H1 (cell line): Measurements from ENCODE around the gene RPS26. TPM values are rescaled to one million over a fixed set of nuclear protein-coding genes. Genes with fewer than 3 reads are reported as not detected.

Experiments used
- CTCF ChIA-PET: fragments of 300-600 bp; sonication (Branson Sonifier 250); formaldehyde crosslinking; loops from one replicate; lab custom pipeline; 2021; ENCODE audit not compliant: partially characterized antibody; lab: Charles Lee
- POLR2A ChIA-PET: fragments of 300-600 bp; sonication (Branson Sonifier 250); formaldehyde crosslinking; loops from one replicate; lab custom pipeline; 2021; ENCODE audit warnings: inconsistent platforms; ENCODE audit not compliant: partially characterized antibody; lab: Charles Lee
- DNase-seq, 2 experiments: peaks; one replicate each; pipeline versions ENCODE4 v3.0.0 to v3.0.0-alpha.2; 2010 to 2022; ENCODE audit warnings: low spot score in 2 of 2, low read depth in 1 of 2, mixed read lengths in 1 of 2
- FAIRE-seq: peaks from 2 replicates; lab custom pipeline; 2011; peaks lifted over from hg19 to GRCh38; lab: Jason Lieb, UNC
- H2AFZ ChIP-seq: 2 replicates; pipeline ENCODE4 v1.8.1; 2012; ENCODE audit warnings: low read length, inconsistent platforms
- H2AK5ac ChIP-seq: 2 replicates; pipeline ENCODE4 v1.6.1; 2013; ENCODE audit warnings: low read depth, low read length
- H2BK120ac ChIP-seq: replicated peaks from 2 replicates; pipeline ENCODE3; 2013; ENCODE audit warnings: low read depth, low read length, inconsistent platforms
- H2BK12ac ChIP-seq: 2 replicates; pipeline ENCODE4 v1.6.1; 2013; ENCODE audit warnings: low read depth, low read length
- H2BK15ac ChIP-seq: 2 replicates; pipeline ENCODE4 v1.6.1; 2013; ENCODE audit warnings: low read length
- H2BK20ac ChIP-seq: 2 replicates; pipeline ENCODE4 v1.6.1; 2013; ENCODE audit warnings: low read length
- H2BK5ac ChIP-seq: 2 replicates; pipeline ENCODE4 v1.6.1; 2013; ENCODE audit warnings: low read depth, low read length
- H3K14ac ChIP-seq: 2 replicates; pipeline ENCODE4 v1.6.1; 2013; ENCODE audit warnings: inconsistent platforms; ENCODE audit not compliant: insufficient read length
- H3K18ac ChIP-seq: 2 replicates; pipeline ENCODE4 v1.6.1; 2013; ENCODE audit warnings: low read length; ENCODE audit errors: extremely low read depth
- H3K23ac ChIP-seq: 2 replicates; pipeline ENCODE4 v1.6.1; 2013; ENCODE audit warnings: inconsistent platforms; ENCODE audit not compliant: insufficient read length
- H3K23me2 ChIP-seq: 2 replicates; pipeline ENCODE4 v1.6.1; 2013; ENCODE audit warnings: low read depth, low read length
- H3K27ac ChIP-seq: 2 replicates; pipeline ENCODE4 v1.6.1; 2011; ENCODE audit warnings: low read depth, low read length, inconsistent platforms
- H3K27me3 ChIP-seq, 4 experiments: replicated peaks in 1 of 4; 1 replicate in 1 of 4; 2 replicates in 3 of 4; pipeline versions ENCODE4 v1.6.1 to v1.8.1; 2011 to 2013; ENCODE audit warnings: low read length in 3 of 4, mild to moderate bottlenecking in 3 of 4, inconsistent platforms in 2 of 4, mixed read lengths in 2 of 4, moderate library complexity in 1 of 4; ENCODE audit not compliant: control insufficient read depth in 3 of 4, insufficient read depth in 3 of 4; ENCODE audit errors: extremely low read depth in 1 of 4
- H3K36me3 ChIP-seq, 4 experiments: 2 replicates each; pipeline versions ENCODE4 v1.6.1 to v1.8.1; 2011 to 2013; ENCODE audit warnings: mild to moderate bottlenecking in 4 of 4, low read length in 3 of 4, moderate library complexity in 2 of 4, control low read depth in 1 of 4, inconsistent platforms in 1 of 4; ENCODE audit not compliant: insufficient read depth in 4 of 4, control insufficient read depth in 2 of 4
- H3K4ac ChIP-seq: replicated peaks from 2 replicates; pipeline ENCODE3; 2013; ENCODE audit warnings: low read length, low read depth, mixed read lengths, inconsistent platforms; ENCODE audit not compliant: insufficient read length
- H3K4me1 ChIP-seq, 4 experiments: replicated peaks in 1 of 4; 1 replicate in 1 of 4; 2 replicates in 3 of 4; pipeline versions ENCODE4 v1.6.1 to v1.8.1; 2011 to 2013; ENCODE audit warnings: low read length in 3 of 4, inconsistent platforms in 2 of 4, mixed read lengths in 1 of 4; ENCODE audit not compliant: insufficient read depth in 4 of 4, control insufficient read depth in 3 of 4
- H3K4me2 ChIP-seq, 2 experiments: 2 replicates each; pipeline versions ENCODE4 v1.6.1 to v1.8.1; 2011 to 2013; ENCODE audit warnings: low read depth in 2 of 2, low read length in 2 of 2, control low read depth in 1 of 2, inconsistent platforms in 1 of 2, mild to moderate bottlenecking in 1 of 2; ENCODE audit not compliant: insufficient read depth in 1 of 2
- H3K4me3 ChIP-seq, 4 experiments: fragments of 200-600, 300-600 bp in 1 of 4; sonication (generic), shearing (Covaris generic), sonication (Bioruptor Twin) in 1 of 4; 2 replicates each; pipeline versions ENCODE4 v1.5.1 to v1.8.1; 2011 to 2016; ENCODE audit warnings: low read length in 4 of 4, low read depth in 3 of 4, control low read depth in 2 of 4, inconsistent platforms in 2 of 4, mild to moderate bottlenecking in 2 of 4, mixed read lengths in 1 of 4, moderate library complexity in 1 of 4; ENCODE audit not compliant: insufficient read depth in 2 of 4; ENCODE audit errors: extremely low read depth in 1 of 4
- H3K56ac ChIP-seq: replicated peaks from 2 replicates; pipeline ENCODE3; 2013; ENCODE audit warnings: low read depth, mild to moderate bottlenecking, mixed read lengths, low read length, inconsistent platforms; ENCODE audit not compliant: insufficient read length
- H3K79me1 ChIP-seq: 2 replicates; pipeline ENCODE4 v1.6.1; 2013; ENCODE audit warnings: low read depth, low read length, control low read depth
- H3K79me2 ChIP-seq, 2 experiments: 2 replicates each; pipeline versions ENCODE4 v1.6.1 to v1.8.1; 2012 to 2013; ENCODE audit warnings: low read length in 2 of 2, mild to moderate bottlenecking in 2 of 2, inconsistent platforms in 1 of 2; ENCODE audit not compliant: insufficient read depth in 2 of 2, control insufficient read depth in 1 of 2
- H3K9ac ChIP-seq, 4 experiments: replicated peaks in 1 of 4; 1 replicate in 1 of 4; 2 replicates in 3 of 4; pipeline versions ENCODE4 v1.6.1 to v1.8.1; 2011 to 2013; ENCODE audit warnings: low read depth in 3 of 4, low read length in 3 of 4, control low read depth in 2 of 4, mild to moderate bottlenecking in 2 of 4, moderate library complexity in 2 of 4, inconsistent platforms in 1 of 4; ENCODE audit errors: extremely low read depth in 1 of 4
- H3K9me3 ChIP-seq, 2 experiments: 2 replicates each; pipeline versions ENCODE4 v1.6.1 to v1.8.1; 2012 to 2013; ENCODE audit warnings: mild to moderate bottlenecking in 2 of 2, moderate library complexity in 2 of 2, control low read depth in 1 of 2, inconsistent platforms in 1 of 2, low read depth in 1 of 2, low read length in 1 of 2, mixed read lengths in 1 of 2; ENCODE audit not compliant: insufficient read depth in 2 of 2
- H4K20me1 ChIP-seq, 2 experiments: replicated peaks in 1 of 2; 2 replicates each; pipeline versions ENCODE3 to v1.8.1; 2011 to 2013; ENCODE audit warnings: inconsistent platforms in 2 of 2, low read length in 2 of 2, mild to moderate bottlenecking in 1 of 2; ENCODE audit not compliant: insufficient read depth in 2 of 2, control insufficient read depth in 1 of 2
- H4K5ac ChIP-seq: 2 replicates; pipeline ENCODE4 v1.6.1; 2013; ENCODE audit warnings: low read length, low read depth, mixed read lengths, inconsistent platforms; ENCODE audit not compliant: insufficient read length
- H4K8ac ChIP-seq: 2 replicates; pipeline ENCODE4 v1.8.0; 2013; ENCODE audit warnings: mild to moderate bottlenecking, moderate library complexity, low read length, inconsistent platforms; ENCODE audit not compliant: insufficient read depth; ENCODE audit errors: extremely low read depth
- H4K91ac ChIP-seq: replicated peaks from 2 replicates; pipeline ENCODE3; 2013; ENCODE audit warnings: low read length, mixed read lengths, inconsistent platforms; ENCODE audit not compliant: insufficient read length
- BACH1 ChIP-seq: IDR thresholded peaks from 2 replicates; pipeline ENCODE4 v1.6.1; 2012; ENCODE audit warnings: low read length, improper control_type of control experiment
- EGR1 ChIP-seq: IDR thresholded peaks from 2 replicates; pipeline ENCODE4 v1.6.1; 2011; ENCODE audit warnings: low read depth, low read length, borderline replicate concordance
- KDM4A ChIP-seq: IDR thresholded peaks from one replicate; pipeline ENCODE4 v1.7.1; 2012; ENCODE audit warnings: low read depth, mild to moderate bottlenecking, moderate library complexity, low read length, inconsistent platforms; ENCODE audit not compliant: severe bottlenecking
- NANOG ChIP-seq: IDR thresholded peaks from 2 replicates; pipeline ENCODE4 v1.6.1; 2011; ENCODE audit warnings: low read length, low read depth, mild to moderate bottlenecking, inconsistent platforms; ENCODE audit not compliant: insufficient read depth, poor library complexity, severe bottlenecking
- SAP30 ChIP-seq: fragments of 300-600 bp; sonication (generic); IDR thresholded peaks from 2 replicates; pipeline ENCODE4 v1.7.1; 2012; ENCODE audit warnings: low read length, moderate library complexity, mild to moderate bottlenecking, inconsistent platforms; ENCODE audit not compliant: insufficient read depth, insufficient replicate concordance
- SRF ChIP-seq: IDR thresholded peaks from 2 replicates; pipeline ENCODE4 v1.6.1; 2011; ENCODE audit warnings: mild to moderate bottlenecking, low read depth, low read length, moderate library complexity
- WGBS, 2 experiments: shearing (Covaris generic) in 1 of 2; methylation state at CpG; one replicate each; pipeline versions ENCODE4 v1.1.6 to v1.1.7; 2013 to 2015; ENCODE audit warnings: low lambda C conversion rate in 2 of 2, mixed read lengths in 2 of 2, inconsistent platforms in 1 of 2, low coverage in 1 of 2, missing lambda C conversion rate in 1 of 2; ENCODE audit not compliant: insufficient replicate concordance in 2 of 2, insufficient coverage in 1 of 2, insufficient read length in 1 of 2; ENCODE audit errors: extremely low coverage in 1 of 2, missing lambda C conversion rate in 1 of 2; 5-methylcytosine and 5-hydroxymethylcytosine counted together
- polyA plus RNA-seq, 7 experiments: library from polyadenylated mRNA; depleted of rRNA in 3 of 7; stranded (reverse) in 5 of 7; unstranded in 2 of 7; fragments of >200 nt in 5 of 7; fragments of 200-250 nt in 2 of 7; gene quantifications; 1 replicate in 5 of 7; 2 replicates in 1 of 7; 4 replicates in 1 of 7; pipeline versions ENCODE4 v1.2.1 to v1.2.3, GENCODE V29; 2011 to 2013; ENCODE audit warnings: missing spikeins in 2 of 7, mixed read lengths in 2 of 7
- total RNA-seq: library from RNA; stranded (reverse); fragmentation: NEBNext Ultra II Directional; extraction: Animal tissue kit (Norgen Biotek cat#: 25700); gene quantifications from 2 replicates; pipeline ENCODE4 v1.2.1, GENCODE V29; 2021

Gene RPS26
- total and polyA plus RNA-seq, 2 of the 8 experiments (the other 6 are each of a cell fraction or from before 2014, with no cell fraction given): 53.4 to 1,922 TPM

- 90% methylated on average over 5 of the region's 5 CpGs; no CpG with 5 or more reads in 1 of the 2 experiments for whole genome bisulfite sequencing, 2 experiments
- no peaks in the 10 kb centered on the region; a peak in 1 of 4 replicates for H3K9me3 ChIP-seq
- H2AK5ac ChIP-seq: no peak overlapping the region
- H3K4me3 ChIP-seq: no peak overlapping the region
- no peak overlapping the region for H2BK20ac ChIP-seq
- ChIA-PET CTCF (interaction anchor here (0.7 to 1.2 kb wide), 5 partner anchors 9 to 403 kb away, joined by 3 to 4 read pairs (median 3); partner anchors contain the start of gene PA2G4), POLR2A (interaction anchor here (1.1 to 1.3 kb wide), 5 partner anchors 29 to 84 kb away, joined by 3 to 6 read pairs (median 3); partner anchors contain the start of gene MYL6)
- H3K4ac ChIP-seq: no peak overlapping the region
- no peak for FAIRE-seq
- TF ChIP-seq EGR1: no peak
- no peak for TF ChIP-seq NANOG
- no peak for TF ChIP-seq SAP30
- TF ChIP-seq KDM4A: no peak
- TF ChIP-seq BACH1: no peak
- no peak for TF ChIP-seq SRF
- H3K23me2 ChIP-seq: peaks cover 2% of the 10 kb centered on the region; the same call in 1 of the 2 replicates
- no peak overlapping the region for H3K23ac ChIP-seq
- no peak overlapping the region for H3K56ac ChIP-seq
- no peaks in the 10 kb centered on the region for H4K20me1 ChIP-seq
- no peak overlapping the region for H2AFZ ChIP-seq
- H3K27me3 ChIP-seq: no peaks in the 10 kb centered on the region
- H3K79me2 ChIP-seq: no peaks in the 10 kb centered on the region
- no peak overlapping the region for H3K18ac ChIP-seq
- no peak for DNase-seq
- no peak overlapping the region for H2BK120ac ChIP-seq
- no peak overlapping the region for H4K8ac ChIP-seq
- no peaks in the 10 kb centered on the region for H3K36me3 ChIP-seq
- H3K27ac ChIP-seq: no peak overlapping the region
- no peak overlapping the region for H2BK12ac ChIP-seq
- H4K5ac ChIP-seq: no peak overlapping the region
- no peak overlapping the region for H3K9ac ChIP-seq
- no peaks in the 10 kb centered on the region for H3K79me1 ChIP-seq
- H3K14ac ChIP-seq: no peak overlapping the region
- H4K91ac ChIP-seq: no peak overlapping the region
- H3K4me2 ChIP-seq: no peak overlapping the region
- H2BK5ac ChIP-seq: no peak overlapping the region
- H2BK15ac ChIP-seq: no peak overlapping the region
- H3K4me1 ChIP-seq: peaks cover 0 to 4% (median 1%) of the 10 kb centered on the region in 4 experiments; a peak in 1 of 7 replicates
These were observed 32.7 kb downstream of the RPS26 start for GRCh38 chr12:56074396-56074795.
